Keratinocyte (primary cell): ENCODE data around the gene ARPC5. TPM values are rescaled to one million over a fixed set of nuclear protein-coding genes. Genes with fewer than 3 reads are reported as not detected.

Experiments used
- DNase-seq: peaks from one replicate; pipeline ENCODE4 v3.0.0-alpha.2; 2011; ENCODE audit warnings: low read depth, missing footprints, low spot score
- FAIRE-seq: peaks from 2 replicates; lab custom pipeline; 2011; peaks lifted over from hg19 to GRCh38; lab: Jason Lieb, UNC
- H2AFZ ChIP-seq: 2 replicates; pipeline ENCODE4 v1.6.0; 2012; ENCODE audit warnings: low read length, control low read depth, inconsistent platforms; ENCODE audit not compliant: control insufficient read depth
- H3K27ac ChIP-seq: 2 replicates; pipeline ENCODE4 v1.5.1; 2011; ENCODE audit warnings: low read length; ENCODE audit not compliant: control insufficient read depth, insufficient read depth
- H3K27me3 ChIP-seq: 3 replicates; pipeline ENCODE4 v1.6.0; 2011; ENCODE audit warnings: low read length; ENCODE audit not compliant: control insufficient read depth, insufficient read depth; ENCODE audit errors: extremely low read depth
- H3K36me3 ChIP-seq, 2 experiments: 2 replicates in 1 of 2; 3 replicates in 1 of 2; pipeline ENCODE4 v1.5.1; 2011; ENCODE audit warnings: low read length in 2 of 2, mild to moderate bottlenecking in 1 of 2; ENCODE audit not compliant: control insufficient read depth in 2 of 2, insufficient read depth in 2 of 2; ENCODE audit errors: extremely low read depth in 1 of 2
- H3K4me1 ChIP-seq: 3 replicates; pipeline ENCODE4 v1.5.1; 2011; ENCODE audit warnings: low read length; ENCODE audit not compliant: control insufficient read depth, insufficient read depth; ENCODE audit errors: extremely low read depth
- H3K4me2 ChIP-seq: 3 replicates; pipeline ENCODE4 v1.6.0; 2011; ENCODE audit warnings: low read depth, low read length; ENCODE audit not compliant: control insufficient read depth, insufficient read depth; ENCODE audit errors: extremely low read depth
- H3K4me3 ChIP-seq, 3 experiments: fragments of 200-600 bp in 1 of 3; sonication (generic) in 1 of 3; 2 replicates in 2 of 3; 3 replicates in 1 of 3; pipeline ENCODE4 v1.5.1; 2011 to 2016; ENCODE audit warnings: low read length in 3 of 3, mild to moderate bottlenecking in 3 of 3, control low read depth in 2 of 3, inconsistent platforms in 1 of 3, low read depth in 1 of 3, mixed read lengths in 1 of 3, mixed run types in 1 of 3, moderate library complexity in 1 of 3; ENCODE audit not compliant: control insufficient read depth in 2 of 3, insufficient read depth in 2 of 3; ENCODE audit errors: extremely low read depth in 1 of 3
- H3K79me2 ChIP-seq: 2 replicates; pipeline ENCODE4 v1.6.0; 2012; ENCODE audit warnings: low read length; ENCODE audit not compliant: control insufficient read depth, insufficient read depth
- H3K9ac ChIP-seq: 3 replicates; pipeline ENCODE4 v1.6.0; 2011; ENCODE audit warnings: low read length; ENCODE audit not compliant: control insufficient read depth, insufficient read depth; ENCODE audit errors: extremely low read depth
- H3K9me1 ChIP-seq: 3 replicates; pipeline ENCODE4 v1.6.0; 2011; ENCODE audit warnings: low read length; ENCODE audit not compliant: control insufficient read depth, insufficient read depth; ENCODE audit errors: extremely low read depth
- H3K9me3 ChIP-seq: 2 replicates; pipeline ENCODE4 v1.5.1; 2012; ENCODE audit warnings: low read depth, low read length; ENCODE audit not compliant: control insufficient read depth
- H4K20me1 ChIP-seq: 3 replicates; pipeline ENCODE4 v1.6.0; 2011; ENCODE audit warnings: low read length; ENCODE audit not compliant: control insufficient read depth, insufficient read depth; ENCODE audit errors: extremely low read depth
- CTCF ChIP-seq, 3 experiments: IDR thresholded peaks in 1 of 3; conservative IDR thresholded peaks in 1 of 3; optimal IDR thresholded peaks in 1 of 3; 2 replicates in 2 of 3; 3 replicates in 1 of 3; pipeline versions ENCODE3 to v1.5.1; 2011; ENCODE audit warnings: low read length in 3 of 3, mild to moderate bottlenecking in 3 of 3, moderate library complexity in 2 of 3, control low read depth in 1 of 3, inconsistent platforms in 1 of 3; ENCODE audit not compliant: insufficient read depth in 2 of 3; ENCODE audit errors: extremely low read depth in 1 of 3
- EZH2 ChIP-seq: IDR thresholded peaks from one replicate; pipeline ENCODE4 v1.6.1; 2012; ENCODE audit warnings: inconsistent platforms, mild to moderate bottlenecking, low read length, moderate library complexity
- dilution Hi-C: fragments of 300-500 bp; cut with MboI; formaldehyde crosslinking; loops from one replicate; pipeline ENCODE4 v1.7.0; 2020; ENCODE audit warnings: low sequenced_read_pairs; ENCODE audit not compliant: extremely low pct_ligation_motif_present
- polyA plus RNA-seq, 5 experiments: library from polyadenylated mRNA; depleted of rRNA in 3 of 5; stranded (reverse) in 3 of 5; stranded (forward) in 1 of 5; unstranded in 1 of 5; fragments of >200 nt; gene quantifications; 1 replicate in 1 of 5; 2 replicates in 3 of 5; 3 replicates in 1 of 5; pipeline versions ENCODE4 v1.2.1 to v1.2.3, GENCODE V29; 2011 to 2012; ENCODE audit warnings: missing spikeins in 2 of 5, low read depth in 1 of 5, low replicate concordance in 1 of 5

The ARPC5 gene
- polyA plus RNA-seq, 1 donor (not counting 4 experiments of a cell fraction or from before 2014, with no cell fraction given), result 255 TPM

DNA sequence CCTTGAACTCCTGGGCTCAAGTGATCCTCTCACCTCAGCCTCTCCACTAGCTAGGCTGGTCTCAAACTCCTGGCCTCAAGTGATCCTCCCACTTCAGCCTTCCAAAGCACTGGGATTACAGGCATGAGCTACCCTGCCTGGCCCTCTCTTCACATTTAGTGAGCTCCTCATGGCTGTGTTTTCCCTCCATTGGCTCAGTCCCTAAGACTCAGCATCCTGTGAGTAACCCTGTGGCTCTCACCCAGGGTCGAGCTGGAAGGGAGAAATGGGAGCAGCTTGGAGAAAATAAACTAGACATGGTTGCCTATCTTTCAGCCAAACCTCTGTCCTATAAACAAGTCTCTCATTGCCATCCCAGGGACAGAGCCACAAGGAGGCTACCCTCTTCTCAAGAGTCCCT is 62.9 kb downstream of the ARPC5 start:
- TF ChIP-seq CTCF (optimal IDR thresholded peaks at IDR 0.05 in 1 of 3, IDR thresholded peaks at IDR 0.05 in 1 of 3, conservative IDR thresholded peaks at IDR 0.05 in 1 of 3; ENCODE audit: extremely low read depth in 1 of 3, insufficient read depth in 2 of 3, low read length in 3 of 3), result no peak
- no peak for TF ChIP-seq EZH2
- dilution Hi-C loops, result no loop called here
- no peak for FAIRE-seq

GRCh38 chr1:183571678-183572268 is 63.8 kb downstream of the ARPC5 start:
- Histone ChIP-seq H3K36me3 (peaks cover 0 to 2% of the 10 kb centered on the region in 2 experiments), H3K27me3 (no peaks in the 10 kb centered on the region), H3K79me2 (no peaks in the 10 kb centered on the region), H3K9me3 (no peaks in the 10 kb centered on the region), H3K4me2 (no peak overlapping the region), H3K4me3 (no peak overlapping the region), H3K9ac (no peak overlapping the region), H3K27ac (no peak overlapping the region), H3K4me1 (peaks cover 12% of the 10 kb centered on the region), H4K20me1 (no peaks in the 10 kb centered on the region), H2AFZ (no peak overlapping the region), H3K9me1 (no peaks in the 10 kb centered on the region)
- DNase-seq, result no peak
- dilution Hi-C loops, result no loop called here
- no peak for FAIRE-seq
- TF ChIP-seq CTCF (optimal IDR thresholded peaks at IDR 0.05 in 1 of 3, IDR thresholded peaks at IDR 0.05 in 1 of 3, conservative IDR thresholded peaks at IDR 0.05 in 1 of 3; ENCODE audit: extremely low read depth in 1 of 3, insufficient read depth in 2 of 3, low read length in 3 of 3), result no peak
- TF ChIP-seq EZH2, result no peak

More for the DNA sequence above, 62.9 kb downstream of the ARPC5 start:
- Histone ChIP-seq H3K27me3 (no peaks in the 10 kb centered on the region), H3K4me3 (no peak overlapping the region), H3K4me2 (no peak overlapping the region), H3K9me3 (no peaks in the 10 kb centered on the region), H4K20me1 (no peaks in the 10 kb centered on the region), H3K79me2 (no peaks in the 10 kb centered on the region), H3K36me3 (peaks cover 0 to 4% of the 10 kb centered on the region in 2 experiments), H3K4me1 (peaks cover 8% of the 10 kb centered on the region), H2AFZ (no peak overlapping the region), H3K9ac (no peak overlapping the region), H3K27ac (no peak overlapping the region), H3K9me1 (no peaks in the 10 kb centered on the region)
- no peak for DNase-seq

Other genes with a start within 250 kb of the ARPC5 start
- gene NMNAT2, start 217.4 kb downstream of the ARPC5 start, polyA plus RNA-seq, result 0.72 to 0.80 TPM (median 0.76 TPM) in 3 replicates
- 27.5 to 43.6 TPM (median 38.2 TPM) in 3 replicates for gene SMG7, start 163.3 kb downstream of the ARPC5 start, polyA plus RNA-seq
- 8.3 to 12.6 TPM (median 9.2 TPM) in 3 replicates for gene NCF2, start 45.3 kb downstream of the ARPC5 start, polyA plus RNA-seq
- not detected in 3 replicates for gene APOBEC4, start 17.5 kb upstream of the ARPC5 start, polyA plus RNA-seq
- gene RGL1, start 169.3 kb upstream of the ARPC5 start, polyA plus RNA-seq, result 0.88 to 1.5 TPM (median 1.2 TPM) in 3 replicates